H9 (cell line): ENCODE measurements around the gene TTBK1. TPM values are rescaled to one million over a fixed set of nuclear protein-coding genes. Genes with fewer than 3 reads are reported as not detected.

Experiments
- DNase-seq: peaks from one replicate; pipeline ENCODE4 v3.0.0-alpha.2; 2017
- H2AFZ ChIP-seq: one replicate; pipeline ENCODE4 v1.6.1; 2013; ENCODE audit warnings: mild to moderate bottlenecking, low read length, control low read depth, moderate library complexity
- H2AK5ac ChIP-seq: 2 replicates; pipeline ENCODE4 v1.6.1; 2013; ENCODE audit warnings: low read length, control low read depth, mixed read lengths; ENCODE audit not compliant: insufficient read length
- H2BK120ac ChIP-seq: one replicate; pipeline ENCODE4 v1.6.1; 2013; ENCODE audit warnings: low read depth, mild to moderate bottlenecking, low read length, control low read depth, inconsistent platforms; ENCODE audit not compliant: poor library complexity, severe bottlenecking
- H2BK12ac ChIP-seq: 2 replicates; pipeline ENCODE4 v1.6.1; 2013; ENCODE audit warnings: low read length, control low read depth, mixed read lengths, low read depth; ENCODE audit not compliant: insufficient read length
- H2BK15ac ChIP-seq: 2 replicates; pipeline ENCODE4 v1.6.1; 2013; ENCODE audit warnings: low read depth, low read length, control low read depth
- H2BK20ac ChIP-seq: one replicate; pipeline ENCODE4 v1.6.1; 2013; ENCODE audit warnings: low read depth, mild to moderate bottlenecking, low read length, control low read depth, inconsistent platforms; ENCODE audit not compliant: poor library complexity, severe bottlenecking
- H2BK5ac ChIP-seq: 2 replicates; pipeline ENCODE4 v1.6.1; 2013; ENCODE audit warnings: low read length, control low read depth, mixed read lengths; ENCODE audit not compliant: insufficient read length
- H3K14ac ChIP-seq: 2 replicates; pipeline ENCODE4 v1.6.1; 2013; ENCODE audit warnings: low read length, control low read depth; ENCODE audit not compliant: insufficient read depth
- H3K18ac ChIP-seq: 2 replicates; pipeline ENCODE4 v1.6.1; 2013; ENCODE audit warnings: low read depth, mild to moderate bottlenecking, mixed read lengths, low read length, control low read depth; ENCODE audit not compliant: insufficient read length
- H3K23ac ChIP-seq: 2 replicates; pipeline ENCODE4 v1.6.1; 2013; ENCODE audit warnings: low read length, control low read depth, mixed read lengths, low read depth; ENCODE audit not compliant: insufficient read length
- H3K23me2 ChIP-seq: 2 replicates; pipeline ENCODE4 v1.6.1; 2013; ENCODE audit warnings: low read depth, mild to moderate bottlenecking, mixed read lengths, low read length, control low read depth; ENCODE audit not compliant: insufficient read length, poor library complexity, severe bottlenecking
- H3K27ac ChIP-seq: 2 replicates; pipeline ENCODE4 v1.5.1; 2013; ENCODE audit warnings: low read length, control low read depth, mixed read lengths, low read depth; ENCODE audit not compliant: insufficient read length
- H3K27me3 ChIP-seq: 2 replicates; pipeline ENCODE4 v1.6.1; 2013; ENCODE audit warnings: low read length, control low read depth, inconsistent platforms; ENCODE audit not compliant: insufficient read depth
- H3K4ac ChIP-seq: 2 replicates; pipeline ENCODE4 v1.6.1; 2013; ENCODE audit warnings: low read depth, mild to moderate bottlenecking, control low read depth, inconsistent platforms, low read length, moderate library complexity
- H3K4me1 ChIP-seq: 2 replicates; pipeline ENCODE4 v1.6.1; 2013; ENCODE audit warnings: low read length, control low read depth, inconsistent platforms; ENCODE audit not compliant: insufficient read depth
- H3K4me2 ChIP-seq: 2 replicates; pipeline ENCODE4 v1.6.1; 2013; ENCODE audit warnings: low read length, control low read depth, mixed read lengths; ENCODE audit not compliant: insufficient read length, insufficient read depth
- H3K56ac ChIP-seq: 2 replicates; pipeline ENCODE4 v1.6.1; 2013; ENCODE audit warnings: low read depth, mild to moderate bottlenecking, mixed read lengths, low read length, control low read depth; ENCODE audit not compliant: insufficient read length
- H3K79me1 ChIP-seq: 2 replicates; pipeline ENCODE4 v1.6.1; 2013; ENCODE audit warnings: low read depth, mild to moderate bottlenecking, moderate library complexity, low read length, control low read depth, inconsistent platforms; ENCODE audit not compliant: insufficient read depth, poor library complexity, severe bottlenecking
- H3K79me2 ChIP-seq: 2 replicates; pipeline ENCODE4 v1.6.1; 2013; ENCODE audit warnings: low read length, control low read depth, inconsistent platforms; ENCODE audit not compliant: insufficient read depth
- H3K9ac ChIP-seq: 2 replicates; pipeline ENCODE4 v1.6.1; 2013; ENCODE audit warnings: low read length, control low read depth, mixed read lengths; ENCODE audit not compliant: insufficient read length; ENCODE audit errors: extremely low read depth
- H3K9me3 ChIP-seq: one replicate; pipeline ENCODE4 v1.6.1; 2013; ENCODE audit warnings: low read depth, low read length, inconsistent platforms; ENCODE audit not compliant: control insufficient read depth
- H3T11ph ChIP-seq: one replicate; pipeline ENCODE4 v1.6.1; 2013; ENCODE audit warnings: mild to moderate bottlenecking, low read length, control low read depth, inconsistent platforms
- H4K20me1 ChIP-seq: one replicate; pipeline ENCODE4 v1.6.1; 2013; ENCODE audit not compliant: control insufficient read depth, insufficient read length, insufficient read depth
- H4K5ac ChIP-seq: 2 replicates; pipeline ENCODE4 v1.6.1; 2013; ENCODE audit warnings: low read depth, mild to moderate bottlenecking, mixed read lengths, low read length, control low read depth; ENCODE audit not compliant: insufficient read length
- H4K8ac ChIP-seq: replicated peaks from 2 replicates; pipeline ENCODE4 v1.6.1; 2013; ENCODE audit warnings: low read length, control low read depth, mixed read lengths, low read depth; ENCODE audit not compliant: insufficient read length
- H4K91ac ChIP-seq: 2 replicates; pipeline ENCODE4 v1.6.1; 2013; ENCODE audit warnings: low read depth, mild to moderate bottlenecking, moderate library complexity, mixed read lengths, low read length, control low read depth; ENCODE audit not compliant: insufficient read length
- H3K27ac Mint-ChIP-seq, 3 experiments: 2 replicates in 2 of 3; 3 replicates in 1 of 3; pipeline ENCODE4 v1.8.0; 2020 to 2021; ENCODE audit warnings: mixed read lengths in 3 of 3, mild to moderate bottlenecking in 1 of 3, moderate library complexity in 1 of 3
- H3K27me3 Mint-ChIP-seq: 2 replicates; pipeline ENCODE4 v1.8.0; 2021; ENCODE audit warnings: low read depth, mild to moderate bottlenecking, moderate library complexity, mixed read lengths
- H3K36me3 Mint-ChIP-seq, 3 experiments: 2 replicates in 2 of 3; 3 replicates in 1 of 3; pipeline ENCODE4 v1.8.0; 2020 to 2021; ENCODE audit warnings: low read depth in 3 of 3, mixed read lengths in 3 of 3; ENCODE audit not compliant: insufficient read depth in 1 of 3
- H3K4me1 Mint-ChIP-seq, 2 experiments: 2 replicates each; pipeline ENCODE4 v1.8.0; 2020; ENCODE audit warnings: mixed read lengths in 2 of 2
- H3K4me3 Mint-ChIP-seq, 2 experiments: 2 replicates in 1 of 2; 3 replicates in 1 of 2; pipeline ENCODE4 v1.8.0; 2020 to 2021; ENCODE audit warnings: mild to moderate bottlenecking in 2 of 2, mixed read lengths in 2 of 2, moderate library complexity in 1 of 2
- H3K9me3 Mint-ChIP-seq, 2 experiments: 2 replicates in 1 of 2; 3 replicates in 1 of 2; pipeline ENCODE4 v1.8.0; 2020; ENCODE audit warnings: mild to moderate bottlenecking in 2 of 2, mixed read lengths in 2 of 2, moderate library complexity in 1 of 2
- WGBS: extraction: QIAGEN DNeasy Blood & Tissue Kit; methylation state at CpG from one replicate; pipeline ENCODE4 v1.1.7; 2013; ENCODE audit warnings: missing lambda C conversion rate, low lambda C conversion rate, mixed read lengths; ENCODE audit not compliant: insufficient read length; ENCODE audit errors: extremely low coverage; 5-methylcytosine and 5-hydroxymethylcytosine counted together
- total RNA-seq: library from RNA; stranded (reverse); gene quantifications from 2 replicates; pipeline ENCODE4 v1.2.1, GENCODE V29; 2021
- TF ChIP-seq, protein P1 (sequence below): fragments of 200-600 bp; sonication (generic); conservative IDR thresholded peaks from 3 replicates; pipeline ENCODE4 v1.8.0; 2021; ENCODE audit warnings: antibody characterized with exemption, mild to moderate bottlenecking

The TTBK1 gene
- total RNA-seq, 1 experiment from 2014 or later: 1.6 TPM

DNA sequence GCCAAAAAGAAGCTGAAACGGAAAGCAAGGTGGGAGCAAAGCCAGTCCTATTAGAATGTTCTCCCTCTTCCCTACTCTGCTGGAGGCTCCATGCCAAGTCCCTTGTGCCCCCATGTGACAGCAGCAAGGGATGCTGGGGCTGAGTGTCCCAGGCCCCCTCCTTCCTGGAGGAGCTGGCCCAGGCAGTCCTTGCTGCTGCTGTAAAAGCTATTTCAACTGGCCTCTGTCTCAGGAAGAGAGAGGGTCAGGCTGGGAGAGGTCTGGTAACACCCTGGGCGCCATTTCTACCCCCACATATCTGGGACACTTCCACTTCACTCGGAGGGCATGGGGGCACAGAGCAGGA lies 25.0 kb downstream of the TTBK1 start:
- Histone ChIP-seq H4K91ac (no peak overlapping the region), H3K4me2 (no peak overlapping the region), H2BK12ac (no peak overlapping the region), H3T11ph (no peak overlapping the region), H3K27ac (no peak overlapping the region), H3K4ac (no peak overlapping the region), H3K56ac (no peak overlapping the region), H3K9ac (no peak overlapping the region), H2BK15ac (peak overlapping the region; percentile 7; the same call in 1 of the 2 replicates), H3K23ac (no peak overlapping the region), H3K9me3 (no peaks in the 10 kb centered on the region), H2BK120ac (no peak overlapping the region), H3K4me1 (peaks cover 10% of the 10 kb centered on the region; the same call in 1 of the 2 replicates), H3K14ac (no peak overlapping the region), H2AK5ac (no peak overlapping the region), H2BK20ac (no peak overlapping the region), H3K27me3 (peaks cover 12% of the 10 kb centered on the region), H3K23me2 (no peaks in the 10 kb centered on the region), H4K20me1 (no peaks in the 10 kb centered on the region), H4K5ac (no peak overlapping the region), H2BK5ac (no peak overlapping the region), H3K18ac (no peak overlapping the region), H2AFZ (no peak overlapping the region), H3K79me1 (no peaks in the 10 kb centered on the region), H3K79me2 (no peaks in the 10 kb centered on the region), H4K8ac (no peak overlapping the region)
- Mint-ChIP-seq H3K27me3 (peaks cover 53% of the 10 kb centered on the region), H3K4me3 (peak overlapping the region in 1 of 2 experiments; percentile 11; a peak in 2 of 5 replicates), H3K27ac (no peak overlapping the region), H3K36me3 (no peaks in the 10 kb centered on the region; a peak in 1 of 7 replicates), H3K9me3 (no peaks in the 10 kb centered on the region; a peak in 1 of 5 replicates), H3K4me1 (peaks cover 22 to 40% of the 10 kb centered on the region in 2 experiments)
- TF ChIP-seq, protein P1, sequence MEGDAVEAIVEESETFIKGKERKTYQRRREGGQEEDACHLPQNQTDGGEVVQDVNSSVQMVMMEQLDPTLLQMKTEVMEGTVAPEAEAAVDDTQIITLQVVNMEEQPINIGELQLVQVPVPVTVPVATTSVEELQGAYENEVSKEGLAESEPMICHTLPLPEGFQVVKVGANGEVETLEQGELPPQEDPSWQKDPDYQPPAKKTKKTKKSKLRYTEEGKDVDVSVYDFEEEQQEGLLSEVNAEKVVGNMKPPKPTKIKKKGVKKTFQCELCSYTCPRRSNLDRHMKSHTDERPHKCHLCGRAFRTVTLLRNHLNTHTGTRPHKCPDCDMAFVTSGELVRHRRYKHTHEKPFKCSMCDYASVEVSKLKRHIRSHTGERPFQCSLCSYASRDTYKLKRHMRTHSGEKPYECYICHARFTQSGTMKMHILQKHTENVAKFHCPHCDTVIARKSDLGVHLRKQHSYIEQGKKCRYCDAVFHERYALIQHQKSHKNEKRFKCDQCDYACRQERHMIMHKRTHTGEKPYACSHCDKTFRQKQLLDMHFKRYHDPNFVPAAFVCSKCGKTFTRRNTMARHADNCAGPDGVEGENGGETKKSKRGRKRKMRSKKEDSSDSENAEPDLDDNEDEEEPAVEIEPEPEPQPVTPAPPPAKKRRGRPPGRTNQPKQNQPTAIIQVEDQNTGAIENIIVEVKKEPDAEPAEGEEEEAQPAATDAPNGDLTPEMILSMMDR: no peak
- no CpG with 5 or more reads among the region's 3 CpGs for WGBS
- DNase-seq: no peak
